Measurements from ENCODE around the gene RTKN2. TPM values are rescaled to one million over a fixed set of nuclear protein-coding genes. Genes with fewer than 3 reads are reported as not detected.

Gene RTKN2
- total RNA-seq, 1 donor from 2014 or later: 27.5 TPM

DNA sequence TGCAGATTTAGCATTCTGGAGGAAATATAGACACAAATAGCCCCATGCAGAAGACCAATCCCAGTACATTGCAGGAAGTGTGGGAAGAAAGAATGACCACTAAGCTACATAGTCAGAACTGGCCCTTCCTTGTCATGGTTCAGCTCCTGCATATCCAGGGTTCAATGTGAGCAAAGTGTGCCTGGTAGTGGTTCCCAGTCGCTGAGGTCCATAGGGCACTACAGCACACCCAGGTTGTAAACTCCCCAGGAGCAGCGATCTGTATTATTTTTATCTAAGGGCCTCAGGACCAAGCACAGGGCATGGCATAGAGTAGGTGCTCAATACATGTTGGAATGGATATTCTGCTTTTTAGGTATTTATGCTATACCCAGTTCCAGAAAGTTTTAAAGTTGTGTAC lies 114.4 kb downstream of the RTKN2 start:
- H3K27ac Mint-ChIP-seq (ENCODE audit: unreplicated experiment): no peak overlapping the region
- no peaks in the 10 kb centered on the region for H3K27me3 Mint-ChIP-seq (ENCODE audit: low read depth)

DNA sequence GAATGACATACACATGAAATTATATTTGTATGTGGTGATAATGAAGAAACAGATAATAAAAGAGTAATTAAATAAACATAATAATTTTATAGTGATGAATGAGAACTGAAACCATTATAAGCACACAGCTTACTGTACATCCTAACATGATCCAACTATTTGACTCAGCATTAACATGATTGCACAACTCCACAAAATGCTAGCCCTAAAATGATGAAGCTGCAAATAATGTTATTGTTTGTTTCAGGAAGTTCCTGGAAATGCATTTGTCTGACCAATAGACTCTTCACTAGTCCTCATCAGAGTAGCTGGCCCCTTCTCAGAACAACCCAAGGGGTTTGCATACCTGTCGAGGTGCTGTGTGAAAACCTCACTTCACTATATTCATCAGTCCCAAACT lies 115.5 kb downstream of the RTKN2 start:
- no peaks in the 10 kb centered on the region for H3K27me3 Mint-ChIP-seq (ENCODE audit: low read depth)
- TF ChIP-seq, protein P1, sequence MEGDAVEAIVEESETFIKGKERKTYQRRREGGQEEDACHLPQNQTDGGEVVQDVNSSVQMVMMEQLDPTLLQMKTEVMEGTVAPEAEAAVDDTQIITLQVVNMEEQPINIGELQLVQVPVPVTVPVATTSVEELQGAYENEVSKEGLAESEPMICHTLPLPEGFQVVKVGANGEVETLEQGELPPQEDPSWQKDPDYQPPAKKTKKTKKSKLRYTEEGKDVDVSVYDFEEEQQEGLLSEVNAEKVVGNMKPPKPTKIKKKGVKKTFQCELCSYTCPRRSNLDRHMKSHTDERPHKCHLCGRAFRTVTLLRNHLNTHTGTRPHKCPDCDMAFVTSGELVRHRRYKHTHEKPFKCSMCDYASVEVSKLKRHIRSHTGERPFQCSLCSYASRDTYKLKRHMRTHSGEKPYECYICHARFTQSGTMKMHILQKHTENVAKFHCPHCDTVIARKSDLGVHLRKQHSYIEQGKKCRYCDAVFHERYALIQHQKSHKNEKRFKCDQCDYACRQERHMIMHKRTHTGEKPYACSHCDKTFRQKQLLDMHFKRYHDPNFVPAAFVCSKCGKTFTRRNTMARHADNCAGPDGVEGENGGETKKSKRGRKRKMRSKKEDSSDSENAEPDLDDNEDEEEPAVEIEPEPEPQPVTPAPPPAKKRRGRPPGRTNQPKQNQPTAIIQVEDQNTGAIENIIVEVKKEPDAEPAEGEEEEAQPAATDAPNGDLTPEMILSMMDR (conservative IDR thresholded peaks at IDR 0.05): no peak
- no peak for DNase-seq (ENCODE audit: low read depth, low spot score)
- H3K9me3 Mint-ChIP-seq: peaks cover 8% of the 10 kb centered on the region
- no peak overlapping the region for H3K4me3 Mint-ChIP-seq
- H3K27ac Mint-ChIP-seq (ENCODE audit: unreplicated experiment): no peak overlapping the region
- H3K4me1 Mint-ChIP-seq: no peaks in the 10 kb centered on the region
- H3K36me3 Mint-ChIP-seq (ENCODE audit: low read depth): peaks cover 2% of the 10 kb centered on the region

More for the DNA sequence above, 114.4 kb downstream of the RTKN2 start:
- DNase-seq (ENCODE audit: low read depth, low spot score): no peak
- peaks cover 8% of the 10 kb centered on the region for H3K9me3 Mint-ChIP-seq
- no peaks in the 10 kb centered on the region for H3K4me1 Mint-ChIP-seq
- H3K4me3 Mint-ChIP-seq: no peak overlapping the region
- H3K36me3 Mint-ChIP-seq (ENCODE audit: low read depth): peaks cover 2% of the 10 kb centered on the region
- TF ChIP-seq, protein P1 (conservative IDR thresholded peaks at IDR 0.05): no peak

DNA sequence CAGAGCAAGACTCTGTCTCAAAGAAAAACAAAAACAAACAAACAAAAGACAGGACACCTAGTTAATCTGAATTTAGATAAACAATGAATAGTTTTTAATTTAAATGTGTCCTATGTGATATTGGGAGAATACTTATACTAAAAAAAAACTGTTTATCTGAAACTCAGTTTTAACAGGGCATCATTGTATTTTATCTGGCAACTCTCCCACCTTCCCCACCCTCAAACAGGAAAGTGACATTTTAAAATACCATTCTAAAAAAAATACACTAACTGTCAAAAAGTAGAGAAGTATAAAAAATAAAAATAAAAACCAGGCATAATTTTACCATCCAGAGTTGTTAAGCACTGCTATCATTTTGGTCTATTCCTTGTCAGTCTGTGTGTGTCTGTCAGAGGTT lies 119.0 kb downstream of the RTKN2 start:
- Mint-ChIP-seq H3K4me1 (peaks cover 5% of the 10 kb centered on the region), H3K27ac (ENCODE audit: unreplicated experiment) (no peak overlapping the region), H3K36me3 (ENCODE audit: low read depth) (peaks cover 2% of the 10 kb centered on the region), H3K4me3 (no peak overlapping the region), H3K9me3 (peaks cover 2% of the 10 kb centered on the region), H3K27me3 (ENCODE audit: low read depth) (no peaks in the 10 kb centered on the region)
- DNase-seq (ENCODE audit: low read depth, low spot score): no peak
- TF ChIP-seq, protein P1 (conservative IDR thresholded peaks at IDR 0.05): no peak

DNA sequence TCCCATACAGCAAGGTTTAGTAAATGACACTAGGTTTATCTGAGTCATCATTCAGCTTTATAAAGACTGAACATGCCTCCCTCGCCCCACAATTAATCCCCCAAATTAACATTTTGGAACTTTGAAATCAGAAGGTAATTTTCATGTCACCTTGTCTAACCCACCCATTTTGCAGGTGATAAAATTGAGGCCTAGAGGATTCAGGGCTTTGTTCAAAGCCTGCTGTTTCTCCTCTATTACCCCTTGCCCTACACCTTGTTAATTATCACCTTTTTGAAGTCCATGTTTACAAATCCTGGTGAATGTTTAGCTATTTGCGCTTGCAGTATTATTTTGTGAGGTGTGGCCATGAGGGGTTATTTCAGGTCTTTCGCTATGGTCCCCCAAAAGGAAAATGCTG lies 120.5 kb downstream of the RTKN2 start:
- Mint-ChIP-seq H3K4me3 (no peak overlapping the region), H3K27me3 (ENCODE audit: low read depth) (no peaks in the 10 kb centered on the region), H3K36me3 (ENCODE audit: low read depth) (peaks cover 2% of the 10 kb centered on the region), H3K27ac (ENCODE audit: unreplicated experiment) (no peak overlapping the region), H3K9me3 (peaks cover 6% of the 10 kb centered on the region), H3K4me1 (peaks cover 8% of the 10 kb centered on the region)
- TF ChIP-seq, protein P1 (conservative IDR thresholded peaks at IDR 0.05): no peak
- DNase-seq (ENCODE audit: low read depth, low spot score): no peak

DNA sequence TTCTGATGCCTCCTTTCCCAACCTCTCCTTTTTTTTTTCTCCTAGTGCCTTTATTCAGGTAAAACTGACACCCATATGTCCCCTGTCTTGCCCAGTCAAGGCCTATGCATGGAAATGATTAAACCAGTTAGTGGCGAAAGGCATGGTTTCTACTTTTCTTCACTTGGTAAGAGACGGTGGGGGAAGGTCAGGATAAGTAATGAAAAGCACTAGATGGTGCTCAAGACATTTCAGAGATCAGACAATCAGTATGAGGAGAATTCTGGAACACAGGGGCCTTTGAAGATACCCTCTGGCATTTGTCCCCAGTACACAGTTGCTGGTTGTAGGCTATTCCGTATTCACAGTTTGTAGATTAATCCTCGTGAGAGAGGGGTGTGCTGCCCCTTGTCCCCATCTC lies 121.2 kb downstream of the RTKN2 start:
- DNase-seq (ENCODE audit: low read depth, low spot score): no peak
- no peaks in the 10 kb centered on the region for H3K27me3 Mint-ChIP-seq (ENCODE audit: low read depth)
- H3K36me3 Mint-ChIP-seq (ENCODE audit: low read depth): peaks cover 6% of the 10 kb centered on the region
- TF ChIP-seq, protein P1 (conservative IDR thresholded peaks at IDR 0.05): no peak
- H3K9me3 Mint-ChIP-seq: peaks cover 10% of the 10 kb centered on the region
- H3K4me3 Mint-ChIP-seq: no peak overlapping the region
- peaks cover 8% of the 10 kb centered on the region for H3K4me1 Mint-ChIP-seq
- H3K27ac Mint-ChIP-seq (ENCODE audit: unreplicated experiment): no peak overlapping the region

DNA sequence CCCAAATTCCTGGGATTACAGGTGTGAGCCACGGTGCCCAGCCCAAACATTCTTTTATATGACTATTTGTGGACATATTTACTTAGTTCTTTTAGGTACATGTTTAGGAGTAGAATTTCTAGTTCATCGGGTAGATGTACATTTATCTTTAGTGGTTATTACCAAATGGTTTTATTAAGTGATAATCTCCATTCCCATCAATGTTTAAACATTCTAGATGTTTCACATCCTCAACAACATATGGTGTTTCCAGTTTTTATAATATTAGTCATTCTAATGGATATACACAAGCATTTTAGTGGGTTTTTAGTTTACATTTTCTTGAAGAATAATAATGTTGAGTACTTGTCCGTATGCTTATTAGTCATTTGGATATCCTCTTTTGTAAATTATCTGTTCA lies 131.7 kb downstream of the RTKN2 start:
- H3K36me3 Mint-ChIP-seq (ENCODE audit: low read depth): peaks cover 2% of the 10 kb centered on the region
- no peak for DNase-seq (ENCODE audit: low read depth, low spot score)
- no peaks in the 10 kb centered on the region for H3K4me1 Mint-ChIP-seq
- H3K27ac Mint-ChIP-seq (ENCODE audit: unreplicated experiment): no peak overlapping the region
- peaks cover 7% of the 10 kb centered on the region for H3K9me3 Mint-ChIP-seq
- TF ChIP-seq, protein P1 (conservative IDR thresholded peaks at IDR 0.05): no peak
- H3K4me3 Mint-ChIP-seq: no peak overlapping the region
- no peaks in the 10 kb centered on the region for H3K27me3 Mint-ChIP-seq (ENCODE audit: low read depth)

Data from neural crest cell (in vitro differentiated cells).